Epithelial cell of prostate (primary cell): ENCODE data around the gene DLGAP1.
"Not testable (repeated sequence)": the region's sequence is repeated elsewhere in the genome, so short reads cannot be mapped to it uniquely, and the experiment has no call there.

ENCODE experiments used
- DNase-seq: peaks from one replicate; pipeline ENCODE4 v3.0.0-alpha.2; 2011; ENCODE audit warnings: low read depth, low spot score
- H3K27ac ChIP-seq: fragments of 450-650 bp; 2 replicates; pipeline ENCODE4 v1.5.1; 2017; ENCODE audit warnings: mild to moderate bottlenecking

DLGAP1 gene

DNA sequence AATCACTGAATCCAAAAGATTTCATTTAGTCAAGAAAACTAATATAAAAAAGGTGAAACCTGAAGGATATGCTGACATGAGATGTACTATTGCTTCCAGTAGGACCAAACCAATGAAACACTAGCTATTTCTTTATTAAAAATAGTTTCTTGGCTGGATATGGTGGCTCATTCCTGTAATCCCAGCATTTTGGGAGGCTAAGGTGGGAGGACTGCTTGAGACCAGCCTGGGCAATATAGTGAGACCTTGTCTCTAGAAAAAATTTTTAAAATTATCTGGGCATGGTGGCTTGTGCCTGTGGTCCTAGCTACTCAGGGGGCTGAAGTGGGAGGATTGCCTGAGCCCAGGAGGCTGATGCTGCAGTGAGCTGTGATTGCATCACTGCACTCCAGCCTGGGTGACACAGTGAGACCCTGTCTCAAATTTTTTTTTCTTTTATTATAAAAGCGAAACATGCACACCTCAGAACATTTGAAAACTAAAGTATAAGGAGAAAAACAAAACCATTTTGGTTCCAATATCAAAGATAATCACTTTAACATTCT, 738.9 kb downstream of the DLGAP1 start:
- no peak for DNase-seq
- H3K27ac ChIP-seq = no peak overlapping the region

DNA sequence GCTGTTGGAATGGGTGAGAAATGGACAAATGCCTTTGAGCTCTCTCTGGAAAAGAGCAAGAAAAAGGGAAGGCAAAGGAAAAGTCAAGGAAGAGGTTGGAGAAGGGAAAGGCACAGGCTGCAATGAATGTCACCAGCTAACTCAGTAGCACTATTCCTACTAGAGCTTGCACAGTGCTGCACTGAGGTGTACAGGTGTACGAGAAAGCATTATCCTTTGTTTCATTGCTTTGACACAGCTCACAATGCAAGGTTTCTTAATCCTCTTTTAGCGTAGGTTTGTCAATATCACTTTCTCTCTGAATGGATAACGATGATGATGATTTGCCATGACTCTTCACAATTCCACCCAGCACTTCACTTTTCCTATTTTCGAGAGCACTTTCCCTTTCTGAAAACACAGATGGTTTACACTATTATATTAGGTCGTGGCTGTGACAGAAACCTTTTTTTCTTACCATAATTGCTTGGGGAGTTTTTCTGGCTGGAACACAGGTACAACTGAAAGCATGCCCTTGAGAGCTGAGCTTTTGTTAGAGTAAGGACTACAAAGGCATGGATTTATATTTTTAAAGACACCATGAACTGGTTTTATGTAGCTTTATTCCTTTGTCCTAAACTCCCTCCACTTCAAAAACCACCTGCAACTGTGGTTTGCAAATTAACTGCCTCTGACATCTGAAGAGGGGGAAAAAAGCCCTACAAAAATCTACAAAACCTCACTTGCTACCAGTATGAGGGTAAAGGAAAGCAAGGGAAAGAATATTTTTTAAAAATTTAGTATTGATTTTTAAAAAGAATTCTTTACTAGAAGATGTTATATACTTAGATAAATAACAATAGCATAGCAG, 739.7 kb downstream of the DLGAP1 start:
- no peak overlapping the region for H3K27ac ChIP-seq
- no peak for DNase-seq

DNA sequence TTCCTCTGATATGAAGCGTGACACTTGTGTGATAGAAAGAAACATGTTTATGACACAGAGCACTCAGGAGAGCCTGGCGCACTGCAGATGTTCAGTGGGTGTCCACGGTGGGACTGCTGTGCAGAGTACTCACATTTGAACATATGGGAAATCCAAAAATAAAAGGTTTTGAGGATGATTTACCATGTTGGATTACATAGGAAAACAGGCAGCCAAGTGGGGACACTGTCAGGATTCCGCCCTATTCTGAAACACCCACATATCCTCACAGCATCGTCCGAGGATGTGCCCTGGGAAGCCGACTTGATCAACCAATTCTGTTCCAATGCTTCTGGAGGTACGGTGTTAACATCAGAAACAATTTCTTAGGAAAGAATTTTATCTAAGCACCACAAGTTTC, 741.4 kb downstream of the DLGAP1 start:
- no peak overlapping the region for H3K27ac ChIP-seq
- no peak for DNase-seq

DNA sequence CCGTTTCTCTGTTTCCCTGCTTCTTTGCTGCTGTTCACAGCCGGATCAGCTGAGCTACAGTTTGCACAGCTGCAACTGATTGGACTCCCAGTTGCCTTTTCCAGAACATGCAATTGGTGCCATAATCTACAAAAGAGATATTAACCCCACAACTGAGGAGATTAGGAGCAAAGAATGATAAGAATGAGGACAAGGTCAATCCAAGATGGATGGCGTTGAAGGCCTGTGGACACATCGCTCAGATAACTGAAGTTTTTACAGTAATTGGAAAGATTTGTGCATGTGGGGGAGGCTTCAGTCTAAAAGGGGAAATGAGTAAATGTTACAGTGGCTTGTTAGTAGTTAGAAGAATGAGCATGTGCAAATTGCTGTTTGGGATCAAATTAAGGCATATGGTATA, 741.9 kb downstream of the DLGAP1 start:
- no peak for DNase-seq
- no peak overlapping the region for H3K27ac ChIP-seq

DNA sequence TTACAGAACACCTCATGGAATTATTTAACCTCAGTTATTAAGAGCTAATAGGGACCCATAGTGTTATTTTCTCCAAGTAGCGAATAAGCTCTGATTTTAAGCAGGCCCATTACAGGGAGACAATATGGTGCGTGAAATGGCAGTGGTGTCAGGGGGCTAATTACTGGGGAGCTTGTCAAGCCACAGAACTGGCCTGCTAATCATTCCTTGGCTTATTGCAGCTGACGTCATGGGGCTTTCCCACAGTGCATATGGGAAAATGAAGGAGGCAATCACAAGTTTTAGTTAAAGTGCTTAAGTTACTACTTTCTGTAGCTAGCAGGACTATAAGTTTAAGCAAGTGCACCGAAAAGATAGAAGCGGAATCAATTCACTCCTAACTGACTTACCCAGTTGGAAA, 742.6 kb downstream of the DLGAP1 start:
- DNase-seq = no peak
- no peak overlapping the region for H3K27ac ChIP-seq

- H3K27ac ChIP-seq = no peak overlapping the region
- no peak for DNase-seq
Measured at GRCh38 chr18:3710712-3711301, 744.3 kb downstream of the DLGAP1 start.

GRCh38 chr18:3709205-3709604, 745.9 kb downstream of the DLGAP1 start:
- DNase-seq = no peak
- no peak overlapping the region for H3K27ac ChIP-seq

DNA sequence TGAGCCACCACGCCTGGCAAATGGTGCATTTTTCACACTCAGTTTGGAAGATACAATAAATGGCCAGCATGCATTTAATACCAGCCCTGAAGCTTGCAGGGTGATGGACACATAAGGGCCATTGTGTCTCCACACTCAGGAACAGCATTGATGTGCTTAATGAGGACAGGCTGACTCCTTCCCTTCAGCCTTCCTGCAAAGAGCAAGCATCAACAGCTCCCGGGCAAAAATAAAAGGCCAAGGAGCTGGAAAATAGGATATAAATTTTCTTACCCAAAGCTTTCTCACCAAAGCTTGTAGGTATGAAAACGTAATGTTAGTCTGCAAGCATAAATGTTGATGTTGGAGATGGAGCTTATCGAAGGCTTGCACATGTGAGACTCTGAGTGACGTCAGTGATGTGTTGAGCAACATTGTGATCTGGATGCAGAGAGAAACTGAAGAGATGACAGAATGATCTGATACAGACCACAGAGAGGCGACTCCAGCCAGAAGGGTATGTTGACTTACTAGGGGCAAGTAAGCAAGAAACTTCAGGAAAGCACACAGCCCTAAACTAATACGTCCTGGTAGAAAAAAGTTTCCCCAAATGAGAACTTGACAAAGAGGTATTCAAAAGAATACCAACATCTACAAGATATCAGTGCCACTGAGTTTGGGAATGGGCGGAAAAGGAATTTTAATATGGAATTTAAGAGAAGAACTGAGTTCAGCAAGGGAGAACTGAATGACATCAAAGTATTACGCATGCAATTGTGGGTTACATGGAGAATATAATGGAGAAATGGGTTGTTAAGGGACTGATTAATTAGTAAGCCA, 748.6 kb downstream of the DLGAP1 start:
- DNase-seq = no peak
- no peak overlapping the region for H3K27ac ChIP-seq

DNA sequence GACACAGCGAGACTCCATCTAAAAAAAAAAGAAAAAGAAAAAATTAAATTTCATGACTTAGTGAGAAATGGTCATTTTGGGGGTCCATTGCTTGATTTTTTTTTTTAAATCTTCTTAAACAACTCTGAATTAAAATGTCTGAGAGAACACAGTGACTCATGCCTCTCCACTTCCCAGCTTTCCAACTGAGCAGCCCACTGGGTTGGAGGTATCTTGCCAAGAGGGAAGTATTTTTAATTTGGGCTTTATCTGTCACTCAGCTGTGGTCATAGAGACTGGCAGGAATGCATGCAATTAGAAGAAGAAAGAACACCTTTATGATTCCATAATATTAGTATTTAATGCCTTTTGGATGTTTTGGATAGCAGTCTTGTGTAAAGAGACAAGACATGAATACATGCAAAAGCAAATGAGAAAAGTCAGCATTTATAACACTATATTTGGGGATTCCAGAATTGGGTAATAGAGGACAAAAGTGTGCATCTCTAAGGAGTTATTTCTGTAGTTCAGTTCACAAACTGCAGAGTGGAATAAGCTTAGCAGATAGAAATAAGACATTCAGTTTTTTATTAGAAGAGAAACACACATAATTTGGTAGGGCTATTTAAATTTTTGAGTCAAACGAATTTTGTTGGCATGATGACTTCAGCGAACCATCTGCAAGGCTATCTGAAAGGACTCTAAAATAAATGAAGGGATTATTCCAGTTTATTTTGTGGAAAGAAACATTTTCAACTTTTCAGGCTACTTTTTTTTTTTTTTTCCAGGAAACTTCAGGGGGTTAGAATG, 750.4 kb downstream of the DLGAP1 start:
- DNase-seq = no peak

GRCh38 chr18:3703732-3704176, 751.4 kb downstream of the DLGAP1 start:
- no peak overlapping the region for H3K27ac ChIP-seq
- DNase-seq = no peak

More for the DNA sequence above, 750.4 kb downstream of the DLGAP1 start:
- H3K27ac ChIP-seq = no peak overlapping the region

DNA sequence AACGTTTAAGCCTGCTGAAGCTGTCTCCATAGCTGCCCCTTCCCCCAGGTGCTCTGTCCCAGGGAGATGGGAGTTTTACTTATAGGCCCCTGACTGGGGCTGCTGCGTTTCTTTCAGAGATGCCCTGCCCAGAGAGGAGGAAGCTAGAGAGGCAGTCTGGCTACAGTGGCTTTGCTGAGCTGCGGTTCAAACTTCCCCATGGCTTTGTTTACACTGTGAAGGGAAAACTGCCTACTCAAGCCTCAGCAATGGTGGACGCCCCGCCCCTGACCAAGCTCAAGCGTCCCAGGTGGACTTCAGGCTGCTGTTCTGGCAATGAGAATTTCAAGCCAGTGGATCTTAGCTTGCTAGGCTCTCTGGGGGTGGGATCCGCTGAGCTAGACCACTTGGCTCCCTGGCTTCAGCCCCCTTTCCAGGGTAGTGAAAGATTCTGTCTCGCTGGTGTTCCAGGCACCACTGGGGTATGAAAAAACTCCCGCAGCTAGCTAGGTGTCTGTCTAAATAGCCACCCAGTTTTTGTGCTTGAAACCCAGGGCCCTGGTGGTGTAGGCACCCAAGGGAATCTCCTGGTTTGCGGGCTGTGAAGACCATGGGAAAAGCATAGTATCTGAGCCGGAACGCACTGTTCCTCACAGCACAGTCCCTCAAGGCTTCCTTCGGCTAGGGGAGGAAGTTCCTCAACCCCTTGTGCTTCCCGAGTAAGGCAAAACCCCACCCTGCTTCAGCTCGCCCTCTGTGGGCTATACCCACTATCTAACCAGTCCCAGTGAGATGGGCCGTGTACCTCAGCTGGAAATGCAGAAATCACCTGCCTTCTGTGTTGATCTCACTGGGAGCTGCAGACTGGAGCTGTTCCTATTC, 755.2 kb downstream of the DLGAP1 start:
- not testable (repeated sequence) for DNase-seq, H3K27ac ChIP-seq

GRCh38 chr18:3694030-3694778, 760.9 kb downstream of the DLGAP1 start:
- not testable (repeated sequence) for H3K27ac ChIP-seq, DNase-seq

GRCh38 chr18:3693410-3693809, 761.7 kb downstream of the DLGAP1 start:
- DNase-seq = no peak
- H3K27ac ChIP-seq = no peak overlapping the region

GRCh38 chr18:3692691-3693090, 762.4 kb downstream of the DLGAP1 start:
- no peak overlapping the region for H3K27ac ChIP-seq
- DNase-seq = no peak

DNA sequence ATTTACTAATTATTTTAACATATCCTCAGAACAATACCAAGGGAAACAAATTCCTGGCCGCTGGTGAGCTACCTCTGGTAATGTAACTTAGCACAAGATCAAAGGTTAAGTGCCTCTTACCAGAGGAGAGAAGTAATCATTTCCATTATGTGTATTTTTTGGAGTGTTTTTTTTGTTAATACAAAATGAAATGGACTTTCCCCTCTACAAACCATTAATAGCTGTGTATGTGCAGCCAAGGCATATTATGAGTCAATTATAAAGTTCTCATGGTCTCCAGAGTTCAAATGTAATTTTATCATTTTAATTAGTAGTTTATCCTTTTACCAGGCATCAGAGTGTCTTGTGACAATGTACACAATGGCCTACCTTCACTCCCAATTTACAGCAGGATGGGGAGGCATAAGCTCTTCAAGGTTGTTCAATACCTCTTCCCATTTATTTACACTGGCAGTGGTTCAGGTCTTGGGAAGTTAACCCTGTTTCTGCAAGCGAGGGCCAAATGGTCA, 762.9 kb downstream of the DLGAP1 start:
- DNase-seq = no peak
- no peak overlapping the region for H3K27ac ChIP-seq

DNA sequence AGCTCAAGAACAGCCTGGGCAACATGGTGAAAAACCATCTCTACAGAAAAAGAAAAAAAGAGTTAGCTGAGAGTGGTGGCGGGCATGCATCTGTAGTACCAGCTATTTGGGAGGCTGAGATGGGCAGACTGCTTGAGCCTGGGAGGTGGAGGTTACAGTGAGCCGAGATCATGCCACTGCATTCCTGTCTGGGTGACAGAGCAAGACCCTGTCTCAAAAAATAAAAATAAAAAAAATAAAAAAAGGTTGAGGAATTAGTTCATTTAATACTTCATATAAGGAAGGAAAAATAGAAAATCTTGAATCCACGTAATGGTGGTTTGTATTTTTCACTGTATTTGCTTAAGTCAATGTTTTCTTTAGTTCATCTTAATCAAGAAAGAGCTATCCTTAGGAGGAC, 763.4 kb downstream of the DLGAP1 start:
- H3K27ac ChIP-seq = no peak overlapping the region
- DNase-seq = no peak

GRCh38 chr18:3690764-3691066, 764.4 kb downstream of the DLGAP1 start:
- DNase-seq = no peak
- no peak overlapping the region for H3K27ac ChIP-seq
